ENCODE measurements around the gene TMEM45A. TPM values are rescaled to one million over a fixed set of nuclear protein-coding genes. Genes with fewer than 3 reads are reported as not detected.
"Not testable (repeated sequence)": the region's sequence is repeated elsewhere in the genome, so short reads cannot be mapped to it uniquely, and the experiment has no call there.

TMEM45A gene
- polyA plus RNA-seq, 3 donors: 21.3 to 25.7 (median 22.7) TPM

DNA sequence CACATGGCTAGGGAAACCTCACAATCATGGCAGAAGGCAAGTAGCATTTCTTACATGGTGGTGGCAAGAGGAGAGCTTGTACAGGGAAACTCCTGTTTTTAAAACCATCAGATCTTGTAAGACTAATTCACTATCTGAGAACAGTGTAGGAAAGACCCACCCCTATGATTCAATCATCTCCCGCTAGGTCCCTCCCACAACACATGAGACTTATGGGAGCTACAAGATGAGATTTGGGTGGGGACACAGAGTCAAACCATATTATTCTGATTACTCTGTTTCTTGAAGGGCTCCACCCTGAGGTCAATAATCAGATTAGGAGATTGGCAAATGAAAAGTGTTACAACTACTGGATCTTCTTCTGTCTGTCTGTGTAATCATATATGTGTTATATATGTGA is 21.5 kb upstream of the TMEM45A start:
- DNase-seq (ENCODE audit: extremely low read depth in 1 of 11, low read depth in 9 of 11, low spot score in 4 of 11): no peak

DNA sequence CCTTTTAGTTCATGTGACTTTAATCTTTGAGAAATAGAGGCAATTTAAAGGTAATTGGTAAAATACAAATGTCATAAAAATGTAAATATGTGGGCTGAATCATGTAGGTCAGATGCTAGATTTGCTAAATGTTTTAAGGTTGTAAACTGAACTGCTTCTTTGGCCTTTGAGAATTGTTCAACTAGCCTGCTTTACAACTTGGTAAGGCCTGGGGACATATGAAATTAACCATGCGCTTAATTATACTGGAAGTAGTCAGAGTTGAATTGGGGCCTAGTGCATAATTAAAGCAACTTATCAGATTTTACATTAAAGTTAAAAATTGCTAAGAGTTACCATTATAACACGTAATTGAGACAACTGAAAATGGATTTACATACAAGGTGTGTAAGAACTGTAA is 21.0 kb upstream of the TMEM45A start:
- peak in 1 of 11 donors; percentile 23 for DNase-seq (ENCODE audit: extremely low read depth in 1 of 11, low read depth in 9 of 11, low spot score in 4 of 11)

DNA sequence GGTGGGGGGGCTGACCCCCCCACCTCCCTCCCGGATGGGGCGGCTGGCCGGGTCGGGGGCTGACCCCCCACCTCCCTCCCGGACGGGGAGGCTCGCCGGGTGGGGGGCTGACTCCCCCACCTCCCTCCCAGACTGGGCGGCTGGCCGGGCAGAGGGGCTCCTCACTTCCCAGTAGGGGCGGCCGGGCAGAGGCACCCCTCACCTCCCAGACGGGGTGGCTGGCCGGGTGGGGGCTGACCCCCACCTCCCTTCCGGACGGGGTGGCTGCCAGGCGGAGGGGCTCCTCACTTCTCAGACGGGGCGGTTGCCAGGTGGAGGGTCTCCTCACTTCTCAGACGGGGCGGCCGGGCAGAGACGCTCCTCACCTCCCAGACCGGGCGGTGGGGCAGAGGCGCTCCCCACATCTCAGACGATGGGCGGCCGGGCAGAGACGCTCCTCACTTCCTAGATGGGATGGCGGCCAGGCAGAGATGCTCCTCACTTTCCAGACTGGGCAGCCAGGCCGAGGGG is 14.5 kb upstream of the TMEM45A start:
- DNase-seq (ENCODE audit: extremely low read depth in 1 of 11, low read depth in 9 of 11, low spot score in 4 of 11): not testable (repeated sequence)

- not testable (repeated sequence) for DNase-seq (ENCODE audit: extremely low read depth in 1 of 11, low read depth in 9 of 11, low spot score in 4 of 11)
These were observed 13.9 kb upstream of the TMEM45A start for GRCh38 chr3:100478521-100478920.

GRCh38 chr3:100480081-100480480 is 12.3 kb upstream of the TMEM45A start:
- DNase-seq (ENCODE audit: extremely low read depth in 1 of 11, low read depth in 9 of 11, low spot score in 4 of 11): no peak

- no peak for DNase-seq (ENCODE audit: extremely low read depth in 1 of 11, low read depth in 9 of 11, low spot score in 4 of 11)
These were observed 10.2 kb upstream of the TMEM45A start for GRCh38 chr3:100482176-100482575.

- no peak for DNase-seq (ENCODE audit: extremely low read depth in 1 of 11, low read depth in 9 of 11, low spot score in 4 of 11)
These were observed 8.9 kb upstream of the TMEM45A start for GRCh38 chr3:100483529-100483928.

- no peak for DNase-seq (ENCODE audit: extremely low read depth in 1 of 11, low read depth in 9 of 11, low spot score in 4 of 11)
These were observed 5.6 kb upstream of the TMEM45A start for GRCh38 chr3:100486808-100487207.

GRCh38 chr3:100489118-100489517 is 3.3 kb upstream of the TMEM45A start:
- DNase-seq (ENCODE audit: extremely low read depth in 1 of 11, low read depth in 9 of 11, low spot score in 4 of 11): no peak

DNA sequence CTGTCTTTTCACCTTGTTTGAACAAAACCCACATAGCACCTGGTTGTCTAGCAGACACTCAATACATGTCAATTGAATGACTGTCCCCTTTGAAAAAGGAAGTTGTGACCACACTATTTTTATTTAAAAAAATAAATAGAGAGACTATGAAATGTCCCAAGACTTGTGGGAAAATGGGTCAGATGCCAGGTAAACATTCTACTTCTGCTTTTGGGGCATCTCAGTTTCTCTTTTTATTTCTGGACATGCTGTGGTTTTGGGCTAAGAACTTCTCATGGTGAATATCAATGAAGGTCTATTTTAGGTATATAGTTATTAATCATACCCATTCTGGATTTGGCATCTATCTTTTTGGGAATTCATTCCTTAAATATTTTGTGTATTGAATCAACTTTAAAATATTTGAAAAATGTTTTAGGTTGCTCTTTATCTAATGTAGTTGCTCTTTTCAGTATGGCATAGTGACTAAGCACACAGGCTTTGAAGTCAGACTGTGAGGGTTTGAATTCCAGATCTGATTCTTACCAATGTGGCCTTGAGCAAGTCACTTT is 4.4 kb downstream of the TMEM45A start:
- no peak for DNase-seq (ENCODE audit: extremely low read depth in 1 of 11, low read depth in 9 of 11, low spot score in 4 of 11)

GRCh38 chr3:100499651-100500050 is 7.2 kb downstream of the TMEM45A start:
- DNase-seq (ENCODE audit: extremely low read depth in 1 of 11, low read depth in 9 of 11, low spot score in 4 of 11): no peak

DNA sequence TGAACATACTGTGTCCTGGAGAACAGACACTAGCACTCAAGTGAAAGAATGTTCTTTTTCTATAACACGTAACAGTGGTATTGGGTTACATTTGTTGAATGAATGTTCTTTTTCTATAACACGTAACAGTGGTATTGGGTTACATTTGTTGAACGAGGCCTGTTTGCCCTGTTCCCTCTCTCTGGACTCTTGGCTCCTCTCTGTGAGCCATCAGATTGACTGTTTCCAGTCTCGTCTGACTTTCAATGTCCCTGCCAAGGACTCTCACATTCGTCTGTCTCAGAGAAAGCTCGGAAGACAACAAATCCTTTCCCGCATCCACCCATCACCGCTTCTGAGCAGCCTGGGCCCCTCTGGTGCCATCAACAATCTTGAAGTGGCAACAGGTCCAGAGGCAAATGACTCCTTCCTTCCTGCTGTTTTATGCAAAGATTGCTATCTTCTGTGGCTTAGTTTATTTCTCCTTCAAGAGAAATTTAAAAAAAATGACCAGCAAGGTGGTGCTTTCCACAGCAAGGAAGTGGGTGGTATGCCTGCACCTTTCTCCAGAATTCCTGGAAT is 8.0 kb downstream of the TMEM45A start:
- DNase-seq (ENCODE audit: extremely low read depth in 1 of 11, low read depth in 9 of 11, low spot score in 4 of 11): no peak

DNA sequence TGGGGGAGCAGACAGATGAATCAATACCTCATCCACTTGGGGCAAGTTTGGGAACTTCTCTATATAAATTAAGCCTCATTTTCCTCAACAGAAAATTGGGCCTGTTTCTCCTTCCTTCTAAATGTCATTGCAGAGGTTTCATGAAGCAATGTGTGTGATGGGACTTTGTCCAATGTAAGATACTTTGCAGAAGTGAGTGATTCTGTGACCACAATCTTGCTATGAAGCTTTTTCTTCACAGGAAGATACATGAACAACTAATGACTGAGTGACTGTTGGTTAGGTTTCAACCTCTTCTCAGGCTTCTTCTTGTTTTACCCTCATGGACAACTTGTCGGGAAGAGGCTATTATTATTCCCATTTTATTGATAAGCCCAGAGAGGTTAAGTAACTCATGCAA is 11.0 kb downstream of the TMEM45A start:
- DNase-seq (ENCODE audit: extremely low read depth in 1 of 11, low read depth in 9 of 11, low spot score in 4 of 11): no peak

DNA sequence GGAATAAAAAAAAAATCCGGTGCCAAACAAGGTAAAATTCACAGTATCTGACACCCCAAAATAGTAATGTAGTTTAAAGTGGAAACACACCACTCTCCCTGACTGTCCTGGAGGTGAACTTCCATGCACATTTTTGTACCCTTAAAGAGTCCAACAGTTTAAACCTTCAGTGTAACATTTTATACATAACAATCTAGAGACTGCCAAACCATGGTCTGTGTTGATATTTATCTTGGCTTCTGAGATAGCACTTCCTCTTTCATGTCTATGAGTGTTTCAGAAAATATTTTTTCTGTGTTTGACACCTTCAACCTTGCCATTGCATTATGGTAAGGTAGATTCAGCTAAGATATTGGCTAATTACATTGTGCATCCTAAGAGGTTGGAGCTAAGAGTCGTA is 13.9 kb downstream of the TMEM45A start:
- DNase-seq (ENCODE audit: extremely low read depth in 1 of 11, low read depth in 9 of 11, low spot score in 4 of 11): no peak

DNA sequence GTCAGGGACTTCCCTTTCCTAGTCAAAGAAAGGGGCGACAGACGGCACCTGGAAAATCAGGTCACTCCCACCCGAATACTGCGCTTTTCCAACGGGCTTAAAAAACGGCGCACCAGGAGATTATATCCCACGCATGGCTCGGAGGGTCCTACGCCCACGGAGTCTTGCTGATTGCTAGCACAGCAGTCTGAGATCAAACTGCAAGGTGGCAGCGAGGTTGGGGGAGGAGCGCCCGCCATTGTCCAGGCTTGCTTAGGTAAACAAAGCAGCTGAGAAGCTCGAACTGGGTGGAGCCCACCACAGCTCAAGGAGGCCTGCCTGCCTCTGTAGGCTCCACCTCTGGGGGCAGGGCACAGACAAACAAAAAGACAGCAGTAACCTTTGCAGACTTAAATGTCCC is 17.4 kb downstream of the TMEM45A start:
- DNase-seq (ENCODE audit: extremely low read depth in 1 of 11, low read depth in 9 of 11, low spot score in 4 of 11): not testable (repeated sequence)

DNA sequence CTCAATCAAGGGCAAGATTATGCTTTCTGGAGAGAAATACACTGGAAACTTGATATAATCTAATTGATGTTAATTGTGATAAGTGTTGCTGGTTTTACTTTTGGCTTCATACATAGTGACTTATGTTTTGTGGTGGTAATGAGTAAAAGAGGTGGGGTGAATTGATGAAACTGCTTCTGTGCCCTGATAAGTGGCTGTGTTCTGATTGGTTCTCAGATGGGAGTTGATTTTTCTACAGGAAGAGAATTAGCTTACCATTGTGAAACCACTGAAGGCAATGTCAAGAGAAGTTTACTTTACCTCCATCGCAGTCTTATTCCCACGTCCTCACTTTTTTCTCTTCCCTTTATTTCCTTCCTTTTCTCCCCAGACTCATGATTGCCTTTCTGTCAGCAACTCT is 23.8 kb downstream of the TMEM45A start:
- no peak for DNase-seq (ENCODE audit: extremely low read depth in 1 of 11, low read depth in 9 of 11, low spot score in 4 of 11)

- no peak for DNase-seq (ENCODE audit: extremely low read depth in 1 of 11, low read depth in 9 of 11, low spot score in 4 of 11)
These were observed 24.4 kb downstream of the TMEM45A start for GRCh38 chr3:100516838-100517237.

DNA sequence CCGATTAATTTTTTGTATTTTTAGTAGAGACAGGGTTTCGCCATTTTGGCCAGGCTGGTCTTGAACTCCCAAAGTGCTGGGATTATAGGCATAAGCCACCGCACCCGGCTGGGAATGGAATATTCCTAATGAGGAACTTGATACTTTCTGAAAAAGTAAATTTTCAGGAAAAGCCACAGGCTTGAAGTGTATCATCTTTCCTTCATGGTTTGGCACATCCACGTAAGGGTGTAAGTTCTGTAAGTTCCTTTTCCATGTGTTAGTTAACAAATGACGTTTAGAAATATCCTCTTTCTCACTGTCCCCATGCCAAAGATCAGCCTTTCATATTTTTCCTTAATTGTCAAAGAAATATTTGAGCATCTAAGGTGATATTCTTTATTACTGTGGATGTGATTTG is 24.9 kb downstream of the TMEM45A start:
- no peak for DNase-seq (ENCODE audit: extremely low read depth in 1 of 11, low read depth in 9 of 11, low spot score in 4 of 11)

DNA sequence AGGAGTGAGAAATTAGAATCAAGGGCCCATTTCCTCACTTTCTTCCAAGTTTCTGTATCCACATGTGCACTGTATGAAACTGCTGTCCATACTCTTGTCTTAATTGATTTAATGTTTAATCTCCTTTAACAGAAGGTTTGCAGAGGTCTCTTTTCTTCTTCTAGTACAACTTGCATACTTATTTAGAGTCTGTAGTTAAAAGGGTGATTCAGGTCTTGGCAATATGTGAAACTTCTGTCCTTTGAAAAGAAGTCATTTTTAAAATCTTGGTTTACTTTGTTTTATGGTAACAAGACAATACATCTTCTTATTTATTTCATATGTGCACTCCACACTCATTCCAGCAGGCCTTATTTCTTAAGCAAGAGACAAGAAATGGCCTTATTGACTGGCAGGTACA is 25.8 kb downstream of the TMEM45A start:
- DNase-seq (ENCODE audit: extremely low read depth in 1 of 11, low read depth in 9 of 11, low spot score in 4 of 11): no peak

GRCh38 chr3:100518983-100519382 is 26.6 kb downstream of the TMEM45A start:
- no peak for DNase-seq (ENCODE audit: extremely low read depth in 1 of 11, low read depth in 9 of 11, low spot score in 4 of 11)

DNA sequence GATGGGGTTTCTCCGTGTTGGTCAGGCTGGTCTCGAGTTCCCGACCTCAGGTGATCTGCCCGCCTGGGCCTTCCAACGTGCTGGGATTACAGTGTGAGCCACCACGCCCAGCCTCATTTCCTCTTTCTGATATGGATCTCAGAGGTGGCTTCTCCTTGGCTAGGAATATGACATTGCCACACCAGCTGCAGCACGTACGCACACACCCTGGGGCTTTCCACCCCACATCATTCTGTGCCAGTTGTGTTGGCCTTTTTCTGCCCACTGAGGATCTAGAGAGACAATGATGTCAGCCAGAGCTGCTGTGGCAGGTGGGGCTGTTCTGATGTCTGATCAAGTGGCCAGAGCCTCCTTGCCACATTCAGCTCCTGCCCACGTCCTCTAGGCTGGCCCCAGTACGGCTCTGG is 29.0 kb downstream of the TMEM45A start:
- DNase-seq (ENCODE audit: extremely low read depth in 1 of 11, low read depth in 9 of 11, low spot score in 4 of 11): no peak

Measured in renal cortex interstitium (tissue), 11 donors.